Measurements from ENCODE around the gene CNGA2.

Gene CNGA2

GRCh38 chrX:151713849-151714248 lies 20.7 kb upstream of the CNGA2 start:
- Histone ChIP-seq H3K9me3 (ENCODE audit: low read length) (no peaks in the 10 kb centered on the region), H3K4me1 (ENCODE audit: insufficient read depth, low read length) (no peaks in the 10 kb centered on the region), H3K4me3 (ENCODE audit: low read depth in 1 of 2, low read length in 2 of 2) (no peak overlapping the region), H3K27ac (ENCODE audit: low read depth, low read length) (no peak overlapping the region), H3K27me3 (ENCODE audit: control insufficient read depth in 1 of 2, insufficient read depth in 2 of 2, low read length in 2 of 2) (peaks cover 5 to 10% of the 10 kb centered on the region in 2 donors), H3K9ac (ENCODE audit: low read length) (no peak overlapping the region), H3K36me3 (ENCODE audit: insufficient read depth, low read length) (no peaks in the 10 kb centered on the region)

- Histone ChIP-seq H3K27me3 (ENCODE audit: control insufficient read depth in 1 of 2, insufficient read depth in 2 of 2, low read length in 2 of 2) (peaks cover 5 to 10% of the 10 kb centered on the region in 2 donors), H3K4me1 (ENCODE audit: insufficient read depth, low read length) (no peaks in the 10 kb centered on the region), H3K9me3 (ENCODE audit: low read length) (no peaks in the 10 kb centered on the region), H3K27ac (ENCODE audit: low read depth, low read length) (no peak overlapping the region), H3K36me3 (ENCODE audit: insufficient read depth, low read length) (no peaks in the 10 kb centered on the region), H3K9ac (ENCODE audit: low read length) (no peak overlapping the region), H3K4me3 (ENCODE audit: low read depth in 1 of 2, low read length in 2 of 2) (no peak overlapping the region)
Observed at GRCh38 chrX:151714362-151714761, 20.2 kb upstream of the CNGA2 start.

GRCh38 chrX:151715752-151716151 lies 18.8 kb upstream of the CNGA2 start, which contains the start of gene FATE1:
Gene FATE1 (plus strand): TSS chrX:151716035. CDS start chrX:151716120, 85 bp downstream.
- H3K9me3 ChIP-seq (ENCODE audit: low read length), result no peaks in the 10 kb centered on the region
- H3K4me1 ChIP-seq (ENCODE audit: insufficient read depth, low read length), result no peaks in the 10 kb centered on the region
- peaks cover 5 to 10% of the 10 kb centered on the region in 2 donors for H3K27me3 ChIP-seq (ENCODE audit: control insufficient read depth in 1 of 2, insufficient read depth in 2 of 2, low read length in 2 of 2)
- no peaks in the 10 kb centered on the region for H3K36me3 ChIP-seq (ENCODE audit: insufficient read depth, low read length)
- no peak within 1 kb of the TSS for H3K4me3 ChIP-seq (ENCODE audit: low read depth in 1 of 2, low read length in 2 of 2)
- no peak within 1 kb of the TSS for H3K27ac ChIP-seq (ENCODE audit: low read depth, low read length)
- no peak within 1 kb of the TSS for H3K9ac ChIP-seq (ENCODE audit: low read length)

GRCh38 chrX:151722241-151722846 lies 12.2 kb upstream of the CNGA2 start:
- H3K36me3 ChIP-seq (ENCODE audit: insufficient read depth, low read length), result no peaks in the 10 kb centered on the region
- no peaks in the 10 kb centered on the region for H3K9me3 ChIP-seq (ENCODE audit: low read length)
- no peak overlapping the region for H3K27ac ChIP-seq (ENCODE audit: low read depth, low read length)
- no peak overlapping the region for H3K4me3 ChIP-seq (ENCODE audit: low read depth in 1 of 2, low read length in 2 of 2)
- no peaks in the 10 kb centered on the region for H3K4me1 ChIP-seq (ENCODE audit: insufficient read depth, low read length)
- H3K9ac ChIP-seq (ENCODE audit: low read length), result no peak overlapping the region
- peaks cover 0 to 31% of the 10 kb centered on the region in 2 donors for H3K27me3 ChIP-seq (ENCODE audit: control insufficient read depth in 1 of 2, insufficient read depth in 2 of 2, low read length in 2 of 2)

- Histone ChIP-seq H3K9me3 (ENCODE audit: low read length) (no peaks in the 10 kb centered on the region), H3K36me3 (ENCODE audit: insufficient read depth, low read length) (no peaks in the 10 kb centered on the region), H3K4me1 (ENCODE audit: insufficient read depth, low read length) (no peaks in the 10 kb centered on the region), H3K9ac (ENCODE audit: low read length) (no peak overlapping the region), H3K4me3 (ENCODE audit: low read depth in 1 of 2, low read length in 2 of 2) (no peak overlapping the region), H3K27ac (ENCODE audit: low read depth, low read length) (no peak overlapping the region), H3K27me3 (ENCODE audit: control insufficient read depth in 1 of 2, insufficient read depth in 2 of 2, low read length in 2 of 2) (peaks cover 0 to 31% of the 10 kb centered on the region in 2 donors)
Observed at GRCh38 chrX:151723156-151723760, 11.3 kb upstream of the CNGA2 start.

GRCh38 chrX:151724563-151725337 lies 9.8 kb upstream of the CNGA2 start:
- peaks cover 0 to 31% of the 10 kb centered on the region in 2 donors for H3K27me3 ChIP-seq (ENCODE audit: control insufficient read depth in 1 of 2, insufficient read depth in 2 of 2, low read length in 2 of 2)

GRCh38 chrX:151725338-151725614 lies 9.3 kb upstream of the CNGA2 start:
- no peak overlapping the region for H3K27ac ChIP-seq (ENCODE audit: low read depth, low read length)
- no peaks in the 10 kb centered on the region for H3K9me3 ChIP-seq (ENCODE audit: low read length)
- H3K27me3 ChIP-seq (ENCODE audit: control insufficient read depth in 1 of 2, insufficient read depth in 2 of 2, low read length in 2 of 2), result peaks cover 0 to 31% of the 10 kb centered on the region in 2 donors
- no peaks in the 10 kb centered on the region for H3K36me3 ChIP-seq (ENCODE audit: insufficient read depth, low read length)
- H3K4me3 ChIP-seq (ENCODE audit: low read depth in 1 of 2, low read length in 2 of 2), result no peak overlapping the region
- H3K9ac ChIP-seq (ENCODE audit: low read length), result no peak overlapping the region
- H3K4me1 ChIP-seq (ENCODE audit: insufficient read depth, low read length), result no peaks in the 10 kb centered on the region

More at GRCh38 chrX:151724563-151725337, 9.8 kb upstream of the CNGA2 start:
- H3K9me3 ChIP-seq (ENCODE audit: low read length), result no peaks in the 10 kb centered on the region
- H3K36me3 ChIP-seq (ENCODE audit: insufficient read depth, low read length), result no peaks in the 10 kb centered on the region
- H3K9ac ChIP-seq (ENCODE audit: low read length), result no peak overlapping the region
- no peak overlapping the region for H3K27ac ChIP-seq (ENCODE audit: low read depth, low read length)
- H3K4me3 ChIP-seq (ENCODE audit: low read depth in 1 of 2, low read length in 2 of 2), result no peak overlapping the region
- no peaks in the 10 kb centered on the region for H3K4me1 ChIP-seq (ENCODE audit: insufficient read depth, low read length)

GRCh38 chrX:151726751-151727150 lies 7.8 kb upstream of the CNGA2 start:
- H3K9ac ChIP-seq (ENCODE audit: low read length), result no peak overlapping the region
- no peaks in the 10 kb centered on the region for H3K36me3 ChIP-seq (ENCODE audit: insufficient read depth, low read length)
- peaks cover 0 to 25% of the 10 kb centered on the region in 2 donors for H3K27me3 ChIP-seq (ENCODE audit: control insufficient read depth in 1 of 2, insufficient read depth in 2 of 2, low read length in 2 of 2)
- H3K9me3 ChIP-seq (ENCODE audit: low read length), result no peaks in the 10 kb centered on the region
- no peak overlapping the region for H3K4me3 ChIP-seq (ENCODE audit: low read depth in 1 of 2, low read length in 2 of 2)
- H3K4me1 ChIP-seq (ENCODE audit: insufficient read depth, low read length), result no peaks in the 10 kb centered on the region
- H3K27ac ChIP-seq (ENCODE audit: low read depth, low read length), result no peak overlapping the region

- H3K27me3 ChIP-seq (ENCODE audit: control insufficient read depth in 1 of 2, insufficient read depth in 2 of 2, low read length in 2 of 2), result peaks cover 0 to 29% of the 10 kb centered on the region in 2 donors
- H3K9ac ChIP-seq (ENCODE audit: low read length), result no peak overlapping the region
- H3K36me3 ChIP-seq (ENCODE audit: insufficient read depth, low read length), result no peaks in the 10 kb centered on the region
- no peak overlapping the region for H3K4me3 ChIP-seq (ENCODE audit: low read depth in 1 of 2, low read length in 2 of 2)
- no peak overlapping the region for H3K27ac ChIP-seq (ENCODE audit: low read depth, low read length)
- H3K9me3 ChIP-seq (ENCODE audit: low read length), result no peaks in the 10 kb centered on the region
- no peaks in the 10 kb centered on the region for H3K4me1 ChIP-seq (ENCODE audit: insufficient read depth, low read length)
Observed at GRCh38 chrX:151727346-151727745, 7.2 kb upstream of the CNGA2 start.

GRCh38 chrX:151729056-151729725 lies 5.4 kb upstream of the CNGA2 start:
- Histone ChIP-seq H3K4me3 (ENCODE audit: low read depth in 1 of 2, low read length in 2 of 2) (no peak overlapping the region), H3K27ac (ENCODE audit: low read depth, low read length) (no peak overlapping the region), H3K36me3 (ENCODE audit: insufficient read depth, low read length) (no peaks in the 10 kb centered on the region), H3K4me1 (ENCODE audit: insufficient read depth, low read length) (no peaks in the 10 kb centered on the region), H3K9ac (ENCODE audit: low read length) (no peak overlapping the region), H3K27me3 (ENCODE audit: control insufficient read depth in 1 of 2, insufficient read depth in 2 of 2, low read length in 2 of 2) (peaks cover 0 to 21% of the 10 kb centered on the region in 2 donors), H3K9me3 (ENCODE audit: low read length) (no peaks in the 10 kb centered on the region)

GRCh38 chrX:151735219-151735618 lies 673 bp downstream of the CNGA2 start:
- Histone ChIP-seq H3K27me3 (ENCODE audit: control insufficient read depth in 1 of 2, insufficient read depth in 2 of 2, low read length in 2 of 2) (peaks cover 5 to 6% of the 10 kb centered on the region in 2 donors), H3K27ac (ENCODE audit: low read depth, low read length) (no peak overlapping the region), H3K9me3 (ENCODE audit: low read length) (no peaks in the 10 kb centered on the region), H3K9ac (ENCODE audit: low read length) (no peak overlapping the region), H3K4me1 (ENCODE audit: insufficient read depth, low read length) (no peaks in the 10 kb centered on the region), H3K4me3 (ENCODE audit: low read depth in 1 of 2, low read length in 2 of 2) (no peak overlapping the region), H3K36me3 (ENCODE audit: insufficient read depth, low read length) (no peaks in the 10 kb centered on the region)

Data from muscle layer of colon (tissue), 2 donors.